Lower leg skin (tissue), 4 donors: ENCODE data around the gene POU2AF2. TPM values are rescaled to one million over a fixed set of nuclear protein-coding genes. Genes with fewer than 3 reads are reported as not detected.

Experiments used
- DNase-seq, 2 donors: peaks; one replicate each; pipeline ENCODE4 v3.0.0-alpha.2; 2019; ENCODE audit warnings: low spot score in 2 of 2
- H3K4me3 ChIP-seq: fragments of 200-600 bp; sonication (generic); 2 replicates; pipeline ENCODE4 v1.5.1; 2017; ENCODE audit warnings: mild to moderate bottlenecking, low read depth; ENCODE audit not compliant: poor library complexity, severe bottlenecking
- POLR2A ChIP-seq, 2 donors: fragments of 450-650 bp; IDR thresholded peaks; one replicate each; pipeline ENCODE4 v1.6.1; 2016 to 2017; ENCODE audit warnings: antibody characterized with exemption in 2 of 2, mild to moderate bottlenecking in 1 of 2, moderate library complexity in 1 of 2
- WGBS, 2 donors: methylation state at CpG; one replicate each; pipeline ENCODE4 v1.1.5; 2018; 5-methylcytosine and 5-hydroxymethylcytosine counted together
- intact Hi-C: fragments of 100-400 bp; cut with DNase I; formaldehyde crosslinking; loops from one replicate; pipeline ENCODE4 v1.15.0; 2023; ENCODE audit warnings: low total_unique reads
- total RNA-seq, 4 donors: library from RNA; depleted of rRNA; stranded (reverse); fragments of >200 nt; gene quantifications; one replicate each; pipeline ENCODE4 v1.1.0, GENCODE V29; 2016
- TF ChIP-seq, protein P1 (sequence below), 3 donors: fragments of 450-650 bp; IDR thresholded peaks; one replicate each; pipeline ENCODE4 v1.5.1; 2016; ENCODE audit warnings: antibody characterized with exemption in 3 of 3, mild to moderate bottlenecking in 3 of 3, moderate library complexity in 2 of 3

The POU2AF2 gene
- not detected for total RNA-seq

GRCh38 chr11:111245425-111245824 lies at the start of gene POU2AF2:
Gene POU2AF2, plus strand, starts transcription at chr11:111245725. Its CDS starts 129 bp downstream, at chr11:111245854.
- intact Hi-C loops = no loop called here
- TF ChIP-seq, protein P1, sequence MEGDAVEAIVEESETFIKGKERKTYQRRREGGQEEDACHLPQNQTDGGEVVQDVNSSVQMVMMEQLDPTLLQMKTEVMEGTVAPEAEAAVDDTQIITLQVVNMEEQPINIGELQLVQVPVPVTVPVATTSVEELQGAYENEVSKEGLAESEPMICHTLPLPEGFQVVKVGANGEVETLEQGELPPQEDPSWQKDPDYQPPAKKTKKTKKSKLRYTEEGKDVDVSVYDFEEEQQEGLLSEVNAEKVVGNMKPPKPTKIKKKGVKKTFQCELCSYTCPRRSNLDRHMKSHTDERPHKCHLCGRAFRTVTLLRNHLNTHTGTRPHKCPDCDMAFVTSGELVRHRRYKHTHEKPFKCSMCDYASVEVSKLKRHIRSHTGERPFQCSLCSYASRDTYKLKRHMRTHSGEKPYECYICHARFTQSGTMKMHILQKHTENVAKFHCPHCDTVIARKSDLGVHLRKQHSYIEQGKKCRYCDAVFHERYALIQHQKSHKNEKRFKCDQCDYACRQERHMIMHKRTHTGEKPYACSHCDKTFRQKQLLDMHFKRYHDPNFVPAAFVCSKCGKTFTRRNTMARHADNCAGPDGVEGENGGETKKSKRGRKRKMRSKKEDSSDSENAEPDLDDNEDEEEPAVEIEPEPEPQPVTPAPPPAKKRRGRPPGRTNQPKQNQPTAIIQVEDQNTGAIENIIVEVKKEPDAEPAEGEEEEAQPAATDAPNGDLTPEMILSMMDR (IDR thresholded peaks at IDR 0.05) = no peak
- H3K4me3 ChIP-seq = no peak within 1 kb of the TSS
- WGBS, 2 donors = 90 to 93% methylated on average over 1 of the region's 1 CpG
- DNase-seq = no peak

- H3K4me3 ChIP-seq = no peak overlapping the region
- WGBS, 2 donors = 58 to 74% methylated on average over 3 of the region's 3 CpGs
- TF ChIP-seq, protein P1 (IDR thresholded peaks at IDR 0.05) = no peak
- no peak for TF ChIP-seq POLR2A (IDR thresholded peaks at IDR 0.05)
- intact Hi-C loops = no loop called here
- DNase-seq = no peak
Observed at GRCh38 chr11:111200010-111200534, 45.5 kb upstream of the POU2AF2 start.

DNA sequence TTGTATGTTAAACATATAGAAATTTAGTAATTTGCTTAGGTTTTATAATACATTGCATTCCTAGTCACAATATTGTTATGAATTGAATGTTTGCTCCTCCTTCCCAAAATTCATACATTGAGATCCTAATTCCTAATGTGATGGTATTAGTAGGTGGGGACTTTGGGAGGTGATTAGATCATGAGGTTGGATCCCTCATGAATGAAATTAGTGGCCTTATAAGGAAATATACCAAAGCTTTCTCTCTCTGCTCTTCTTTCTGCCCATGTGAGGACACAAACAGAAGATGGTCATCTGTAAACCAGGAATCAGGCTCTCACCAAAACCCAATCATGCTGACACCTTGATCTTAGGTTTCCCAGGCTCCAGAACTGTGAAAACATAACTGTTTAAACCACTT lies 41.3 kb upstream of the POU2AF2 start:
- intact Hi-C loops = no loop called here

GRCh38 chr11:111205632-111206385 lies 39.7 kb upstream of the POU2AF2 start:
- DNase-seq = no peak
- intact Hi-C loops = no loop called here
- no peak overlapping the region for H3K4me3 ChIP-seq
- WGBS, 2 donors = 79 to 84% methylated on average over 3 of the region's 3 CpGs
- TF ChIP-seq, protein P1 (IDR thresholded peaks at IDR 0.05) = no peak
- no peak for TF ChIP-seq POLR2A (IDR thresholded peaks at IDR 0.05)

More for the DNA sequence above, 41.3 kb upstream of the POU2AF2 start:
- no peak for DNase-seq
- no peak overlapping the region for H3K4me3 ChIP-seq
- TF ChIP-seq, protein P1 (IDR thresholded peaks at IDR 0.05) = no peak
- TF ChIP-seq POLR2A (IDR thresholded peaks at IDR 0.05) = no peak

GRCh38 chr11:111206472-111206871 lies 39.1 kb upstream of the POU2AF2 start:
- WGBS, 2 donors = 27 to 45% methylated on average over 1 of the region's 1 CpG
- intact Hi-C loops = no loop called here
- TF ChIP-seq, protein P1 (IDR thresholded peaks at IDR 0.05) = no peak
- no peak for TF ChIP-seq POLR2A (IDR thresholded peaks at IDR 0.05)
- DNase-seq = no peak
- no peak overlapping the region for H3K4me3 ChIP-seq
